ENCODE data around the gene RET. TPM values are rescaled to one million over a fixed set of nuclear protein-coding genes. Genes with fewer than 3 reads are reported as not detected.

RET gene
- total RNA-seq, 4 donors from 2014 or later = 0.51 to 1.2 (median 0.62) TPM

DNA sequence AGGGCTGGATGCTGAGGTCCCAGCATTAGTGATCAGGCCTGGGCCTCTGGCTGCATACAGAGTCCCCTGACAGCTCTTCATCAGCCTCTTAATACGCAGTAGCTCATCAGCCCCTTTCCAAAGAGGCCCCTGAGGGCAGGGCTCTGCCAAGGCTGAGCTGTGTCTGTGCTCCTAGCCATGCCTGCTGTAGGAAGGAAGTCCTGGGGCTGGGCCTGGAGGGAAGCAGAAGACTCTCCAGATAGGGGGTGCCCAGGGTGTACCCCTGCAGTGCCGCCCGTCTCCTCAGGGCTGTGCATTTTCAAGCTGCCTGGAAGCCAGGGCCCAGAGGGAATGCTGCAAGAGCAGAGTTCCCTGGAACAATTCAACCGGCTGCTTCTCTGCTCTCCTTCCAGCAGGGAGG is 7.3 kb upstream of the RET start:
- no peaks in the 10 kb centered on the region for H3K4me1 ChIP-seq
- no peak overlapping the region for H3K27ac ChIP-seq
- no peaks in the 10 kb centered on the region for H3K9me3 ChIP-seq
- intact Hi-C loops (cut with DNase I; ENCODE audit: low total_unique reads) = no loop called here
- ATAC-seq (no peak), DNase-seq (no peak)
- in situ Hi-C loops (cut with MboI; ENCODE audit: low sequenced_read_pairs in 4 of 4) = no loop called here
- H3K4me3 ChIP-seq = no peak overlapping the region
- TF ChIP-seq POLR2A (IDR thresholded peaks at IDR 0.05) = no peak
- TF ChIP-seq, protein P1, sequence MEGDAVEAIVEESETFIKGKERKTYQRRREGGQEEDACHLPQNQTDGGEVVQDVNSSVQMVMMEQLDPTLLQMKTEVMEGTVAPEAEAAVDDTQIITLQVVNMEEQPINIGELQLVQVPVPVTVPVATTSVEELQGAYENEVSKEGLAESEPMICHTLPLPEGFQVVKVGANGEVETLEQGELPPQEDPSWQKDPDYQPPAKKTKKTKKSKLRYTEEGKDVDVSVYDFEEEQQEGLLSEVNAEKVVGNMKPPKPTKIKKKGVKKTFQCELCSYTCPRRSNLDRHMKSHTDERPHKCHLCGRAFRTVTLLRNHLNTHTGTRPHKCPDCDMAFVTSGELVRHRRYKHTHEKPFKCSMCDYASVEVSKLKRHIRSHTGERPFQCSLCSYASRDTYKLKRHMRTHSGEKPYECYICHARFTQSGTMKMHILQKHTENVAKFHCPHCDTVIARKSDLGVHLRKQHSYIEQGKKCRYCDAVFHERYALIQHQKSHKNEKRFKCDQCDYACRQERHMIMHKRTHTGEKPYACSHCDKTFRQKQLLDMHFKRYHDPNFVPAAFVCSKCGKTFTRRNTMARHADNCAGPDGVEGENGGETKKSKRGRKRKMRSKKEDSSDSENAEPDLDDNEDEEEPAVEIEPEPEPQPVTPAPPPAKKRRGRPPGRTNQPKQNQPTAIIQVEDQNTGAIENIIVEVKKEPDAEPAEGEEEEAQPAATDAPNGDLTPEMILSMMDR (IDR thresholded peaks at IDR 0.05 in 4 of 5, conservative IDR thresholded peaks at IDR 0.05 in 1 of 5) = no peak
- H3K36me3 ChIP-seq = no peaks in the 10 kb centered on the region
- H3K27me3 ChIP-seq = peaks cover 0 to 7% (median 4%) of the 10 kb centered on the region in 3 donors

DNA sequence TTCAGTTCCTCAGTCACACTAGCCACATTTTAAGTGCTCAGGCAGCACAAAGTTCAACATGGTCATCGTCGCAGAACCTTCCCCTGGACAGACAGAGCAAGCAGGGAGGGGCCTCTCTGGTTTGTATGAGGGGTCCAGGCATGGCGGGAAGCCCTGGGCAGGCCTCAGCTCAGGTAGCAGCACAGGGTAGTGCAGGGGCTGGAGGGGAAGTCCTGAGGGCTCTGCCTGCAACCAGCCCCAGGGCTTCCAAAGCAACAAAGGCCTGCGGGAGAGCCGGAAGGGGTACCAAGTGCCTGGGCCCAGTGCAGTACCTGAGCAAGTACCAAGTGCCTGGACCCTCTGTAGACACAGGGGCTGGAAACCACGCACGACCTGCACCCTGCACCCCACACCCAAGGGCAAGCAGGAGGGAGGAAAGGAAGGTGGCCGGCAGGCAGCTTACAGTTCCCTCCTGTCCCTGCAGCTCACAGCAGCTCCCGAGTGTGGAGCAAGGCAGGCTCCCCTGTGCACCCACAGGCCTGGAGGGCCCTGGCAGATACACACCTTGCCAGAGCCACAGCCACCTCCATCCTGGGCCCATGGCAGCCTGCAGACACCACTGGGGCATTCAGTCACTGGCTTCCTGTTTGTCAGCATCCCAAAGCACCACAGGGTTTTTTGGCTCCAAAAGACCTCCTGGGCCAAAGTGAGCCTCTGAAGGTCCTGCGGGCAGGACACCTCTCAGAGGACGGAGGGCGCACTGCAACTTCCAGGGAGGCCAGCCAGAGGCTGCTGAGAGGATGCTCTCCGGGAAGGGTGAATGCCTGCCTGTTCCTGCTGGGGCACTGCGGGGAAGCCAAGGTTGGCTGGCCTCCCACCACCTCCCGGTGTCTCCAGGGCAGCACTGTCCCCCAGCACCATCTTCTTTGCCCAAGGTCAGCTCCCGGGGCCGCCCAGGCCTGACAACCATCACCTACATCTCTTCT is 6.5 kb upstream of the RET start:
- Histone ChIP-seq H3K4me3 (no peak overlapping the region), H3K36me3 (no peaks in the 10 kb centered on the region), H3K9me3 (no peaks in the 10 kb centered on the region), H3K27me3 (peaks cover 0 to 14% (median 4%) of the 10 kb centered on the region in 3 donors), H3K4me1 (no peaks in the 10 kb centered on the region), H3K27ac (no peak overlapping the region)
- TF ChIP-seq, protein P1 (IDR thresholded peaks at IDR 0.05 in 4 of 5, conservative IDR thresholded peaks at IDR 0.05 in 1 of 5) = no peak
- TF ChIP-seq POLR2A (IDR thresholded peaks at IDR 0.05) = no peak
- in situ Hi-C loops (cut with MboI; ENCODE audit: low sequenced_read_pairs in 4 of 4) (no loop called here), intact Hi-C loops (cut with DNase I; ENCODE audit: low total_unique reads) (no loop called here)
- ATAC-seq (no peak), DNase-seq (no peak)

DNA sequence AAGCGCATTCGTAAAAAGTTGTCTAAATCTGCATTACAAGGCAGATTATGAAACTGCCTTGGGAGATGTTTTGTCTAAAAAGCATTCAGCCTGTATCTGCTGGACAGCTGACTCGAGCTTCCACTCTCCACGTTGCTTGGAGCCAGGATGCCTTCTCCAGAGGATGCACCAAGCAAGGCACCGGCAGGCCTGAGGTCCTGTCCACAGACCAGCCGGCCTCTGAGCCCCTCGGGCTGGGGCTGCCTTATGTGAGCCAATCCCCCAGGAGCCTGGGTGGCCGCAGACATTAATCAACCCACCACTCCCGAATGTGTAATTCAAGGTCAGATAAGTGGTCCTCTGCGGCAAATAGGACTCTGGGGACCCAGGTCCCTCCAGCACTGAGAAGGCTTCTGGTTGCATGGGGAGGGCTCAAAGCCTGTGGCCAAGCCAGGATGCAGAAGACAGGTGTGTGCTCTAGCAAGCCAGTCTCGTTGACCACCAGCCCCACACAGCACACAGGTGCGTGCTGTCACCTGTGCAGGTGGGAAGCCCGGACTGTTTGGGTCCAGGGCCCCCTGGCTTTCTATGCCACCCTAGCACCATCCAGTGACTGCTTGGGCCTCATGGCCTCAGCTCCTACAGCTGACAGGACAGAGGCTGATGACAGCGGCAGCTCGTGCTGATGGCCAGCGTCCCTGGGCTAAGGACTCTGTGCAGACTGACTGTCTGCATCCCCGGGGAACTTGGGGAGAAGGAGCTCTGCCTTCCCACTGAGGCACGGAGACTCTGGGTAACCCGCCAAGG is 4.8 kb upstream of the RET start:
- ATAC-seq = no peak
- no peaks in the 10 kb centered on the region for H3K36me3 ChIP-seq

DNA sequence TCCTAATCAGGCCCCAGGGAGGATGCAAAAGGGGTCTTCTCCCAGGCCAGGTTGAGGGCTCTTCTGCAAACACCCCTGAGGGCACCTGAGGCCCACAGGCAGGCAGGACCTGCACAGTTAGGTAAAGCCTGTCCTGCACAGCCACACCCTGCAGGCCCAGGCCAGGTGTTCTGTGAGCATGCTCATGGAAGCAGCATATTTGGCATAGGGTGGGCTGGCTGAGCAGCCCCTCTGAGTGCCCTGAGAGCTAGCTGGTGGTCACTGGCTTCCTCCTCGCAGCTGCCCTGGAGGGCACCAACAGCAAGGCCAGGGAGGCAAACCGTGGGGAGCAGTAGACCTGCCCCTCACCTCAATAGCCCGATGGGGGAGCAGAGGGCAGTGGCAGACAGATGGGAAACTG is 3.7 kb upstream of the RET start:
- no peak overlapping the region for H3K27ac ChIP-seq
- H3K9me3 ChIP-seq = no peaks in the 10 kb centered on the region
- H3K27me3 ChIP-seq = peaks cover 16 to 32% (median 16%) of the 10 kb centered on the region in 3 donors
- DNase-seq = no peak
- in situ Hi-C loops (cut with MboI; ENCODE audit: low sequenced_read_pairs in 4 of 4) (no loop called here), intact Hi-C loops (cut with DNase I; ENCODE audit: low total_unique reads) (no loop called here)
- no peaks in the 10 kb centered on the region for H3K36me3 ChIP-seq
- no peak overlapping the region for H3K4me3 ChIP-seq
- ATAC-seq = no peak
- TF ChIP-seq, protein P1 (IDR thresholded peaks at IDR 0.05 in 4 of 5, conservative IDR thresholded peaks at IDR 0.05 in 1 of 5) = no peak
- no peak for TF ChIP-seq POLR2A (IDR thresholded peaks at IDR 0.05)
- peaks cover 5% of the 10 kb centered on the region in 2 donors for H3K4me1 ChIP-seq

More for the DNA sequence above, 4.8 kb upstream of the RET start:
- no peak overlapping the region for H3K4me3 ChIP-seq
- H3K4me1 ChIP-seq = no peaks in the 10 kb centered on the region
- DNase-seq = no peak
- H3K27ac ChIP-seq = no peak overlapping the region
- no peaks in the 10 kb centered on the region for H3K9me3 ChIP-seq
- peaks cover 9 to 26% (median 11%) of the 10 kb centered on the region in 3 donors for H3K27me3 ChIP-seq
- in situ Hi-C loops (cut with MboI; ENCODE audit: low sequenced_read_pairs in 4 of 4) (no loop called here), intact Hi-C loops (cut with DNase I; ENCODE audit: low total_unique reads) (no loop called here)
- TF ChIP-seq POLR2A (IDR thresholded peaks at IDR 0.05) = no peak
- TF ChIP-seq, protein P1 (IDR thresholded peaks at IDR 0.05 in 4 of 5, conservative IDR thresholded peaks at IDR 0.05 in 1 of 5) = no peak
